Dendritic cell treated with granulocyte-macrophage colony-stimulating factor and Interleukin-4, amounts not matched to agents 40 ng/mL and 50 ng/mL, for 4 days (primary cell): Measurements from ENCODE around the gene CDC42EP4.

Experiments used
- H3K27ac Mint-ChIP-seq: one replicate; pipeline ENCODE4 v1.8.0; 2022; ENCODE audit warnings: mild to moderate bottlenecking, mixed read lengths
- H3K27me3 Mint-ChIP-seq: one replicate; pipeline ENCODE4 v1.8.0; 2022; ENCODE audit warnings: mild to moderate bottlenecking, mixed read lengths
- H3K36me3 Mint-ChIP-seq: one replicate; pipeline ENCODE4 v1.8.0; 2022; ENCODE audit warnings: low read depth, mixed read lengths
- H3K4me1 Mint-ChIP-seq: one replicate; pipeline ENCODE4 v1.8.0; 2022; ENCODE audit warnings: low read depth, mixed read lengths
- H3K4me3 Mint-ChIP-seq: one replicate; pipeline ENCODE4 v1.8.0; 2022; ENCODE audit warnings: mild to moderate bottlenecking, moderate library complexity, mixed read lengths
- H3K9me3 Mint-ChIP-seq: one replicate; pipeline ENCODE4 v1.8.0; 2022; ENCODE audit warnings: mixed read lengths
- intact Hi-C: fragments of 100-400 bp; cut with micrococcal nuclease; formaldehyde crosslinking; loops from one replicate; pipeline ENCODE4 v1.15.0; 2022

CDC42EP4 gene

GRCh38 chr17:73247726-73248125 lies 64.1 kb downstream of the CDC42EP4 start:
- H3K9me3 Mint-ChIP-seq, result no peaks in the 10 kb centered on the region
- no peaks in the 10 kb centered on the region for H3K27me3 Mint-ChIP-seq
- H3K27ac Mint-ChIP-seq, result no peak overlapping the region
- H3K4me3 Mint-ChIP-seq, result no peak overlapping the region
- peaks cover 45% of the 10 kb centered on the region for H3K36me3 Mint-ChIP-seq
- intact Hi-C loops, result loop anchor here (5.0 kb wide), 1 partner anchor 520 kb away; no protein-coding TSS in a partner anchor
- H3K4me1 Mint-ChIP-seq, result no peaks in the 10 kb centered on the region

GRCh38 chr17:73240561-73240960 lies 71.2 kb downstream of the CDC42EP4 start:
- H3K4me1 Mint-ChIP-seq, result peaks cover 7% of the 10 kb centered on the region
- H3K9me3 Mint-ChIP-seq, result no peaks in the 10 kb centered on the region
- peaks cover 82% of the 10 kb centered on the region for H3K36me3 Mint-ChIP-seq
- H3K4me3 Mint-ChIP-seq, result no peak overlapping the region
- H3K27me3 Mint-ChIP-seq, result no peaks in the 10 kb centered on the region
- no peak overlapping the region for H3K27ac Mint-ChIP-seq
- intact Hi-C loops, result no loop called here

GRCh38 chr17:73237714-73238113 lies 74.1 kb downstream of the CDC42EP4 start:
- Mint-ChIP-seq H3K4me3 (no peak overlapping the region), H3K36me3 (peaks cover 68% of the 10 kb centered on the region), H3K27ac (no peak overlapping the region), H3K9me3 (no peaks in the 10 kb centered on the region), H3K4me1 (peaks cover 18% of the 10 kb centered on the region), H3K27me3 (no peaks in the 10 kb centered on the region)
- intact Hi-C loops, result loop anchor here (10.0 kb wide), 1 partner anchor 77 kb away; the partner anchor contains the start of gene CDC42EP4

- intact Hi-C loops, result loop anchor here (5.0 to 10.0 kb wide), 2 partner anchors 80 to 247 kb away; partner anchors contain the start of gene CDC42EP4
- Mint-ChIP-seq H3K9me3 (no peaks in the 10 kb centered on the region), H3K36me3 (peaks cover 68% of the 10 kb centered on the region), H3K27ac (no peak overlapping the region), H3K4me3 (no peak overlapping the region), H3K27me3 (no peaks in the 10 kb centered on the region), H3K4me1 (peaks cover 36% of the 10 kb centered on the region)
Observed at GRCh38 chr17:73234736-73235135, 77.1 kb downstream of the CDC42EP4 start.
